CD4-positive, alpha-beta T cell treated with Interleukin-4 for 4 hours (primary cell): ENCODE data around the gene LZTS3.
"Not testable (repeated sequence)": the region's sequence is repeated elsewhere in the genome, so short reads cannot be mapped to it uniquely, and the experiment has no call there.

Experiments used
- DNase-seq: peaks from one replicate; pipeline ENCODE4 v3.0.0-alpha.2; 2020

The LZTS3 gene

DNA sequence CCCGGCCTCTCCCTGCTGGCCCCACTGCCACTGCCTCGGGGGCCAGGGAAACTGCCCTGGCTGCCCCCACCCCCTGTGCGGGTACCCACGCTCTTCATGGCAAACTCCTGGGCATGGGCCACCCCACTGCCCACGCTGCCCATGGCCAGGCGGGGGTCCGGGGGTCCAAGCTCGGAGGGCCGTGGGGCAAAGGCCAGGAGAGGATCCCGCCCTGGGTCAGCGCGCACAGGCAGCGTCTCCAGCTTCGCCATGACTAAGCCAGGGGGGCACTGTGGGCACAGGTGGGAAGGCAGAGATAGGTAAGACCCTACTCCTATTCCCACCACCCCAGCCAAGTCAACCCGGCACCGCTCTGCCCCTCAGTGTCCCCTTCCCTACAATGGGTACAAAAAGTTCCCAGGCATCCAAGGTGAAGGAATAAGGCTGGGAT lies 6.4 kb downstream of the LZTS3 start:
- no peak for DNase-seq

DNA sequence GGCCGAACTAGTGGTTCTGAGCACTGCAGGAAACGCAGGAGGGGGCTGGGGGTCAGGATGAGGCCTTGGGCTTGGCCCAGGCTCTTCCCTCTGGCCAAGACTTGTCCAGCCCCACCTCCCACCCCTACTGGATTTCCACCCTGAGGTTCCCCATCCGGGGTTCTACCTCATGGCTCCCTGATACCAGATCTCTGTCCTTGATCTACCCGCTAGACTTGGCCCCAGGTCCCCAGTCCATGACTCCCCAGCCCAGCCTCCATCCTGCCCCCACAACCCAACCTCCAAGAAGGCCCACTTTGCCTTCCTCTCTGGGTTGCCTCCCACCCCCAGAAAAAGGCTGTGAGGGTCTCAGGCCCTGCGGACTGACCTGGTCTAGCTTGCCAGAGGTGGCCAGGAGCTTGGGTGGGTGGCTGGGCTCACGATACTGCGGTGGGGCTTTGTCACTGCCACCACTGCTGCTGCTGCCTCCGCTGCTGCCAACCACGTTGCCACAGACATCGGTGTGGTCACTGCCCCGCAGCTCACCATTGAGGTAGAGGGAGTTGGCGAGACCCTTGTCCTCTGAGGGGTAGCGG lies 6.9 kb downstream of the LZTS3 start:
- DNase-seq = no peak

- DNase-seq = no peak
Measured at GRCh38 chr20:3165473-3166337, 7.6 kb downstream of the LZTS3 start.

DNA sequence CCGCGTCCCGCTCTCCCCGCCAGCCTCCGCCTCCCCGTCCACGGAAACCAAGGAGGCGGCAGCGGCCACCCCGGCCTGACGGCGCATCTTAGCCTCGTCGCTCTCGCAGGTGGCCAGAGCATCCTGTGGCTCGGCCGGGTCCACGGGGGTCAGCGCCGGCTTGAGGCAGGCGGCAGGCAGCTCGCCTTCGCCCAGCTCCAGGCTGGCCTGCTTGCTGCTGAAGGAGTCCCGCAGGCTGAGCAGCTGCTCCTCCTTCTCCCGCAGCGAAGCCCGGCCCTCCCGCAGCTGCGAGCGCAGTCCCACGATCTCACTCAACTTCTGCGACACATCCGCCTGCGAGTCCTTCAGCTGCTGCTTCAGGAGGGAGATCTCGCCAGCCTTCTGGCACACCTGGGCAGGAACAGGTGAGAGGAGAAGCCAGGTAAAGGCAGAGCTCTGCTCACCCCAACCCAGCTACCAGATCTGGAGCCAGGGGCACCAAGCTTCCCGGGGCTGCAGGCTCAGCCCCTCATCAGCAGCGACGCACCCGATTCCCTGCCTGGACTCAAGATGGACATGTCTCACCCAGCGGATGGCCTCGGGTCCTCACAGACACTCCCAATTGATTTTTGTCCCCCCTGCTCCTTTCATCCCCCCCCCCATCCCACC lies 8.5 kb downstream of the LZTS3 start:
- no peak for DNase-seq

- DNase-seq = no peak
Measured at GRCh38 chr20:3164043-3164762, 9.1 kb downstream of the LZTS3 start.

- DNase-seq = no peak
Measured at GRCh38 chr20:3163099-3164042, 10.0 kb downstream of the LZTS3 start.

DNA sequence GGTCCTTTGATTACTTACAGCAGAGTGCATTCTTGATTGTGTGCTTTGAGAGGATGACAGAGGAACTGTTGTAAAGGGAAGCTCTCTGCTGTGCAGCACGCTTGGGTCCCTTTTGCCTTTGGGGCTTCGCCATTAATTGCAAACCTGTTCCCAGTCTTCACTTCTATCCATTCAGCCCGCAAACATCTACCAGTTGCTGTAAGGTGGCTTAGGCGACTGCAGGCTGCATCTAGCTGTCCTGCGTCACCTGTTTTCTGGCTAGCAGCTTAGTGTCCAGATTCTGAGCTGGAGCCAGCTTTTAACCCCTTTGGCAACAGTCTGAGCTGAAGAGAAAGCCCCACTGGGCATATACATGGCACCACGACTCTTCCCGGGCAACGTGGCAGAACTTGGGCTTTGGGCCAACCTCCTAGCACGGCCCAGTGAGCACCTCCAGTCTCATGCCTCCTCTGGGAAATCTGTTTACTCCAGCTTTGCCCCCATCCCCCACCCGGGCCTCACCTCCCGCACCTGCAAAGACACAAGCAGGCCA lies 11.2 kb downstream of the LZTS3 start:
- no peak for DNase-seq

DNA sequence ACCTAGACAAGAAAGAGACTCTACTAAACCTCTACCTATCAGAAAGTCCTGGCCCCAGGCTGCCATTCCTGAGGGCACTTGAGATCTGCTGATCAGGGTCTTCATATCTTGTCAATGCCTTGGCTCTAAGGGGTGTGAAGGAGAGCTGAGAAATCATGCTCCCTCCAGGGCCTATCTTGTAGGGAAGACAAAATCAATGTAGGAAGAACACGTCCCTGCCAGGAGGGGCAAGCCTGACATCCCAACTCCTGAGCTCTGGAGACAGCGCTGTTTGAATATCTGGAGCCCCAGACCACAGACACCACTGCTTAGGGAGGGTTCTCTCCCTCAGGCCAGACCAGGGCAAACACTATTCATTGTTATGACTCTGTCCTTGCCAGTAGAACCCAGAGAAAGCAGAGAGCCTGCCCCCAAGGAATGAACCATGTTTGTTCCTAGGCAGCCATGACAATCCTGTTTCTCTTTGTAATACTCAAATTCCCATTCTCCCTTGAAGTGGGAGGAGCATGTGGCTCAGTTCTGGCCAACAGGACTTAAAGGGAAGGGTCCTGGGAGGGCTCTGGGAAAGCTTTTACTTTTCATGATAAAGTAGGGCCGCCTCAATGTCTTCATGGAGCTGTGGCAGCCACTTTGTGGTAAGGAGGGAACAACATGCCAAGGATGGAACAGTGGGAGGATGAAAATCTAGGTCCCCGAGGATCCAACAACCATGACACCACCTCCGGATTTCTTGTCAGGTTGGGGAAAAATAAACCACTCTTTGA lies 11.9 kb downstream of the LZTS3 start:
- DNase-seq = no peak

DNA sequence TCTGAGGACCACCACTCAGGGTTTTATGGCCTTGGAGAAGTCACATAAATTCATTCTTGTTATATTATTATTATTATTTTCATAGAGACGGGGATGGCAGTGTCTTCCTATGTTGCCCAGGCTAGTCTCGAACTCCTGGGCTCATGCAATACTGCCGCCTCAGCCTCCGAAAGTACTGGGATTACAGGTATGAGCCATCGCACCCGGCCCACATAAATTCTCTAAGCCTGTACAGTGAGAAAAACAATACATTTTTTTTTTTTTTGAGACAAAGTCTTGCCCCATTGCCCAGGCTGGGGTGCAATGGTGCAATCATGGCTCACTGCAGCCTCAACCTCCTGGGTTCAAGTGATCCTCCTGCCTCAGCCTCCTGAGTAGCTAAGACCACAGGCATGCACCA lies 12.9 kb downstream of the LZTS3 start:
- DNase-seq = no peak

DNA sequence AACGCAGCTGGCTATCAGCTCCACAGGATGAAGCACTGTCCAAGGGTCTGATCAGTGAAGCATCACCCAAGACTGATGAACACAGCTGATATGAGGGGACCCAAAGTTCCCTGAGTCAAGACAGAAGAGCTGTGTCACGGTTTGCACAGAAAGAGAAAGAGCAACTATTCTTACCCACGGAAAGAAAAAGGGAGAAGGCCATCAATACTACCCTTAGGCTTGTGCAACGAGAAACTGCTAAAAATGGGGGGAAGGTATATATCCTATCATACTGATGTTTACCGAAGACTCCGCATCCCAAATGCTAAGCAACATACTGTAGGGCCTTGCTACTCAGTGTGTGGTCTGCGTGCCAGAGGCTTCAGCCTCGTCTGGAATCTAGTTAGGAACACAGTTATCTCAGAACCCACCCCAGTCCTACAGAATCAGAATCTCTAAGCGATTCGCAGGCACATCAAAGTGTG lies 14.3 kb downstream of the LZTS3 start:
- DNase-seq = no peak

DNA sequence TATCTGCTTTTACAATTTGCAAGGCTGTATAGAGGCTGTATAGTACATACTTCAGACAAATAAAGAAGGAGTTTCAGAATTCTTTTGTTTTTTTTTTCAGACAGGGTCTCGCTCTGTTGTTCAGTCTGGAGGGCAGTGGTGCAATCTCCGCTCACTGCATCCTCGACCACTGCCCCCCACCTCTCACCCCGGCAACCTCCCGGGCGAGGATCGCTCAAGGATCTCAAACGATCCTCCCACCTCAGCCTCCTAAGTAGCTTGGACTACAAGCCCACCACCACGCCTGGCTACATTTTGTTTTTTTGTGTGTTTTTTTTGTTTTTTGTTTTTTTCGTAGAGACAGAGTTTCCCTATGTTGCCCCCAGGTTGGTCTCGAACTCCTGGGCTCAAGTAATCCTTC lies 15.5 kb downstream of the LZTS3 start:
- DNase-seq = no peak

GRCh38 chr20:3156811-3157619 lies 16.3 kb downstream of the LZTS3 start:
- peak; percentile 66 for DNase-seq

DNA sequence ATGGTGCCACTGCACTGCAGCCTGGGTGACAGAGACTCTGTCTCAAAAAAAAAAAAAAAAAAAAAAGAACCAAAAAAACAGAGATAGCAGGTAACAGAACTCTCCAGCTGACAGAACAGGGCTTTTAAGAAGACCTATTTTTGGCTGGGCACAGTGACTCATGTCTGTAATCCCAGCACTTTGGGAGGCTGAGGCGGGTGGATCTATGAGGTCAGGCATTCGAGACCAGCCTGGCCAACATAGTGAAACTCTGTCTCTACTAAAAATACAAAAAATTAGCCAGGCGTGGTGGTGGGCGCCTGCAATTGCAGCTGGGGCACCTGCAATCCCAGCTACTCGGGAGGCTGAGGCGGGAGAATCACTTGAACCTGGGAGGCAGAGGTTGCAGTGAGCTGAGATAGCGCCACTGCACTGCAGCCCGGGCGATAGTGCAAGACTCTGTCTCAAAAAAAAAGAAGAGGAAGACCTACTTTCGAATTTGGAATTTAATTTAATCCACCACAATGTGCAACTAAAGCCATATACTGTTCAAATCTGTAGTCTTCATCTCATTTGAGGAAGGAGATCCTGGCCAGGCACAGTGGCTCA lies 21.2 kb downstream of the LZTS3 start:
- DNase-seq = not testable (repeated sequence)

GRCh38 chr20:3150908-3151307 lies 22.4 kb downstream of the LZTS3 start:
- DNase-seq = no peak

DNA sequence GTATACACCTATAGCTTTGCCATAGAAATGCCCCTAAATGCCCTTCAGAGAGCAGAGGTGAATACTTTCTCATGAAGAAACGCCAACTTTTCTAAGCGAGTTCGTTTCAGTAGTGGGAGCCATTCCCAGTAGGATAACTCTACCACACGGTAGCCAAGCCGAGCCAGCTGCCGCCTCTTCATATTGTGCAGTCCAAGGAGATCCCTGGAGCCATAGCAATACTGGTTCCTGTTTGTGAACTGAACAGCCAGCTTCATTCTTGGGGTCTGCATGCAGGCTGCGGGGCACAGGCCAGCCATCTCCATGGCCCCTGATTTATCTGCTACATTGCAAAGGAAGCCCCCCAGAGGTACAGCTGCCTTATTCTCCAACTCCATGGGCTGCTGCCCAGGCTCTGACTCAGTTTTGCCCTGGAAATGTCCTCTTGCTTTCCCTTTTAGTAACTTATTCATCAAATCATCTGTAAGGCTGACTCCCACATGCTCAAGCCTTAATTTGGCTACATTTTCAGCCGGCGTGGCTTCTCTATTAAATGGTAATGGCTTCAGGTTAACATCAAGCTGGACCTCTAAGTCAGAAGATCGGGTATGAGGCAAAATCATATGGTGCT lies 26.5 kb downstream of the LZTS3 start:
- no peak for DNase-seq

GRCh38 chr20:3141757-3142156 lies 31.6 kb downstream of the LZTS3 start:
- no peak for DNase-seq

DNA sequence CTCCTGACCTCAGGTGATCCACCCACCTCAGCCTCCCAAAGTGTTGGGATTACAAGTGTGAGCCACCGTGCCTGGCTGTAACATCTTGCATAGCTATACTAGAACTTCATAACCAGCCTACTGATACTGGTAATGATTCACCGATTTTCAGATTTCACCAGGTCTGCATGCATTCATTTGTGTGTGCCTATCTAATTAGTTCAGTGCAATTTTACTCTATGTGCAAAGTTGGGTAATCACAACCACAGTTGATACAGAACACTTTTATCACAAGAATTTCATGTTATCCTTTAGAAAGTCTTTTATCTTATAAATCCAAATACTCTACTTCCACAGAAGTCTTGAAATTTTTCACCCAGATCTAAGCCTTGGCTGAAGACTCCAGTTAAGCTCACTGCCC lies 35.9 kb downstream of the LZTS3 start:
- no peak for DNase-seq

GRCh38 chr20:3135507-3136070 lies 37.8 kb downstream of the LZTS3 start:
- no peak for DNase-seq

- DNase-seq = no peak
Measured at GRCh38 chr20:3134151-3134550, 39.2 kb downstream of the LZTS3 start.
